ENCODE measurements around the gene P2RY6.
"Not testable (repeated sequence)": the region's sequence is repeated elsewhere in the genome, so short reads cannot be mapped to it uniquely, and the experiment has no call there.

The P2RY6 gene

DNA sequence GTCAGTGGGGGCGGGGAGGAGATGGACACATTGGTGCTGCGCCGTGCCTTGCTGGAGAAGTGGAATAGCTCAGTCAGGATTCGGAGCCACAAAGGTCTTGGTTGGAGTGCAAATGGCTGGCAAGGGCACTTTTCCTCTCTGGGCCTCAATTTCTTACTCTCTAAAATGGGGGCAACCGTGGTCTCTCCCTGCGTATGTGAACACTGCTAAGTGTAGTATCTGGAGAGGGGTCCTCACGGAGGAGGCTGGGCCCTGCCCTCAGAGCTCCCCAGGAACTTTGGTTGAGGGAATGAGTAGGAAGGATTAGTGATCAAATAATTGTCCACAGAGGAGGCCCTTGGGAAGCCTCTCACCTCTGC lies 521 bp downstream of the P2RY6 start:
- H3K9me2 ChIP-seq (replicated peaks; ENCODE audit: low read depth, low read length): no peaks in the 10 kb centered on the region
- H3K4me1 ChIP-seq (ENCODE audit: insufficient read depth, low read length, poor library complexity, severe bottlenecking): peaks cover 5% of the 10 kb centered on the region
- no peaks in the 10 kb centered on the region for H3K36me3 ChIP-seq (ENCODE audit: insufficient read depth, low read length)
- no peak overlapping the region for H3K4me3 ChIP-seq (ENCODE audit: low read length, poor library complexity, severe bottlenecking)
- H3K4me2 ChIP-seq (ENCODE audit: low read depth, low read length, poor library complexity, severe bottlenecking): no peak overlapping the region
- no peak overlapping the region for H2AFZ ChIP-seq (ENCODE audit: low read length)
- H3K27me3 ChIP-seq (ENCODE audit: insufficient read depth, low read length, poor library complexity, severe bottlenecking): no peaks in the 10 kb centered on the region
- TF ChIP-seq EZH2phosphoT487 (IDR thresholded peaks at IDR 0.05; ENCODE audit: borderline replicate concordance): no peak
- TF ChIP-seq, protein P1, sequence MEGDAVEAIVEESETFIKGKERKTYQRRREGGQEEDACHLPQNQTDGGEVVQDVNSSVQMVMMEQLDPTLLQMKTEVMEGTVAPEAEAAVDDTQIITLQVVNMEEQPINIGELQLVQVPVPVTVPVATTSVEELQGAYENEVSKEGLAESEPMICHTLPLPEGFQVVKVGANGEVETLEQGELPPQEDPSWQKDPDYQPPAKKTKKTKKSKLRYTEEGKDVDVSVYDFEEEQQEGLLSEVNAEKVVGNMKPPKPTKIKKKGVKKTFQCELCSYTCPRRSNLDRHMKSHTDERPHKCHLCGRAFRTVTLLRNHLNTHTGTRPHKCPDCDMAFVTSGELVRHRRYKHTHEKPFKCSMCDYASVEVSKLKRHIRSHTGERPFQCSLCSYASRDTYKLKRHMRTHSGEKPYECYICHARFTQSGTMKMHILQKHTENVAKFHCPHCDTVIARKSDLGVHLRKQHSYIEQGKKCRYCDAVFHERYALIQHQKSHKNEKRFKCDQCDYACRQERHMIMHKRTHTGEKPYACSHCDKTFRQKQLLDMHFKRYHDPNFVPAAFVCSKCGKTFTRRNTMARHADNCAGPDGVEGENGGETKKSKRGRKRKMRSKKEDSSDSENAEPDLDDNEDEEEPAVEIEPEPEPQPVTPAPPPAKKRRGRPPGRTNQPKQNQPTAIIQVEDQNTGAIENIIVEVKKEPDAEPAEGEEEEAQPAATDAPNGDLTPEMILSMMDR (conservative IDR thresholded peaks at IDR 0.05; ENCODE audit: low read length): no peak
- no peaks in the 10 kb centered on the region for H3K9me3 ChIP-seq (ENCODE audit: insufficient read depth, low read depth, low read length)
- no peaks in the 10 kb centered on the region for H3K79me2 ChIP-seq (ENCODE audit: insufficient read depth, low read length)
- H3K9ac ChIP-seq (ENCODE audit: low read depth, low read length, poor library complexity, severe bottlenecking): no peak overlapping the region
- no peaks in the 10 kb centered on the region for H4K20me1 ChIP-seq (ENCODE audit: insufficient read depth, low read length, poor library complexity, severe bottlenecking)
- H3F3A ChIP-seq (ENCODE audit: low read depth): no peaks in the 10 kb centered on the region

DNA sequence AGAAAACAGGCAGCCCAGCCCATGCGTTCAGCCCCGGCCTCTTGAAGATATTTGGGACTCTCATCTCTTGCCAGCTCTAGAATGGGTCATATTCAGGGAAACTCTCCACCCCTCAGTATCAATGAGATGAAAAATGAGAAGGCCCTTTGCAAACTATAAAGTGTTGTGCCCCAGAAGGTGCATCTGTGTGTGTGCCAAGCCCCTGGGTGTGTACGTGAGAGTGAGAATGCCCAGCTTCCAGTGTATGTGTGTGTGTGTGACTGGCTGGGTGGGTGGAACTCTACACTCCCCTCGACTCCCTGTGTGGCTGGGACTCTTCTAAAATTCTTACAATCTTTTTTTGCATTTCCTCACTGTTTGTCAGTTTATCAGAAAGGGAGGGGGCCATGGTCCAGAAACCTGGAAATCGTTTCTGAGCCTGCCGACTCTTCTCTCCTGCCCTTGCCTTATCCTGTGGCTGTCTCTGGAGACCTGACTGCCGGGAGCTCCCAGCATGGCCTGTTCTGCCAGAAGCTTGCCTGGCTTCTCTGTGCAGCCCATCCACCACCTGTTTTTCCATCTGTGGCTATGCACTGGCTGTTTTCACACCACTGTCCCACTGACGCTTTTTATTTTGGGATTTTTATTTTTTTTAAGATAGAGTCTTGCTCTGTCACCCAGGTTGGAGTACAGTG lies 1.2 kb downstream of the P2RY6 start:
- H3K9ac ChIP-seq (ENCODE audit: low read depth, low read length, poor library complexity, severe bottlenecking): no peak overlapping the region
- no peaks in the 10 kb centered on the region for H3K9me2 ChIP-seq (replicated peaks; ENCODE audit: low read depth, low read length)
- TF ChIP-seq, protein P1 (conservative IDR thresholded peaks at IDR 0.05; ENCODE audit: low read length): no peak
- TF ChIP-seq EZH2phosphoT487 (IDR thresholded peaks at IDR 0.05; ENCODE audit: borderline replicate concordance): no peak
- H3K36me3 ChIP-seq (ENCODE audit: insufficient read depth, low read length): no peaks in the 10 kb centered on the region
- no peak overlapping the region for H3K4me2 ChIP-seq (ENCODE audit: low read depth, low read length, poor library complexity, severe bottlenecking)
- no peaks in the 10 kb centered on the region for H3K9me3 ChIP-seq (ENCODE audit: insufficient read depth, low read depth, low read length)
- H3K4me1 ChIP-seq (ENCODE audit: insufficient read depth, low read length, poor library complexity, severe bottlenecking): no peaks in the 10 kb centered on the region
- no peak overlapping the region for H2AFZ ChIP-seq (ENCODE audit: low read length)
- H4K20me1 ChIP-seq (ENCODE audit: insufficient read depth, low read length, poor library complexity, severe bottlenecking): no peaks in the 10 kb centered on the region
- no peaks in the 10 kb centered on the region for H3K79me2 ChIP-seq (ENCODE audit: insufficient read depth, low read length)
- no peaks in the 10 kb centered on the region for H3K27me3 ChIP-seq (ENCODE audit: insufficient read depth, low read length, poor library complexity, severe bottlenecking)
- no peak overlapping the region for H3K4me3 ChIP-seq (ENCODE audit: low read length, poor library complexity, severe bottlenecking)
- no peaks in the 10 kb centered on the region for H3F3A ChIP-seq (ENCODE audit: low read depth)

DNA sequence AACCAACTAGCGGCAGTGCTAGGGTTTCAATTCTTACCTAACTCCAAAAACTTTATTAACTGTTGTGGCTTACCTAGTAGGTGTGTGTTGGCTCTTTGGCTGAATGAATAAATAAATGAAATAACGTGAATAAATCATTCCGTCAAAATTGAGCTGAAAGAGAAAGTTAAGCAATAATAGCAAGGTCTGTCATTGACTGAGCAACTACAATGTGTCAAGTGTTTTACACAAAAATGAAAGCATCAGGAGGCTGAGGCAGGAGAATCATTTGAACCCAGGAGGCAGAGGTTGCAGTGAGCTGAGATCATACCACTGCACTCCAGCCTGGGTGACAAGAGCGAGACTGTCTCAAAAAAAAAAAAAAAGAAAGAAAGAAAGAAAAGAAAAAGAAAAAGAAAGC lies 2.1 kb downstream of the P2RY6 start:
- not testable (repeated sequence) for H3K79me2 ChIP-seq (ENCODE audit: insufficient read depth, low read length); H3K4me1 ChIP-seq (ENCODE audit: insufficient read depth, low read length, poor library complexity, severe bottlenecking)

DNA sequence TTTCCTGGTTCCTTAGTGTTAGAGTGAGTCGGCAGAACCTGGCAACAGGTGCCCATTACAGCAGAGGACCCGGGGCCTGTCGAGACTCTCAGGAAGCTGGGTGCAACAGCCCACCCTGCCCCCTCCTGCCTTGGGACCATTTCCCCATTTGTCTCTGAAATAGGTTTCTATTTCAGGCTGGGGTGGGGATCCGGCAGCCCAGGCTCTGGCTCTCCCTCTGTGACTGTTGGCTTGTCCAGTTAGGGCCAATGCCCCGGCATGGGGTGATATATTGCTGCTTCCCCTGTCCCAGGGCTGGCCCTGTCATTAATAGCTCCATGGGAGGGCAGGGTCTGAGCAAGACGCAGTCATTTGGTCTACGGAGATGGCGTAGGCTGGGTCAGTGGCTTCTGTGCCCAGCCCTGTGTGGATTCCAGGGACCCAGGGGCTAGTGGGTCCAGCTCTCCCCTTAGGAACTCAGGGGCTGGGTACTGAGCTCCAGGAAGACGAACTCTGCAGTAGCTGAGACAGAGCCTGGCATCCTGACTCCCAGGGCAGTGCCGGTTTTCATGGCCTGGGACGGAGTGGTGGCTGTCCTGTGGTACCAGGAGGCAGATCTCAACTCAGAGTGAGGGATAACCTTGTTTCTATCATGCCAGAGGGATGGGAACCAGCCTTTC lies 2.7 kb downstream of the P2RY6 start:
- Histone ChIP-seq H3K9me3 (ENCODE audit: insufficient read depth, low read depth, low read length) (no peaks in the 10 kb centered on the region), H3K27me3 (ENCODE audit: insufficient read depth, low read length, poor library complexity, severe bottlenecking) (no peaks in the 10 kb centered on the region), H3F3A (ENCODE audit: low read depth) (no peaks in the 10 kb centered on the region), H3K4me2 (ENCODE audit: low read depth, low read length, poor library complexity, severe bottlenecking) (no peak overlapping the region), H3K9ac (ENCODE audit: low read depth, low read length, poor library complexity, severe bottlenecking) (no peak overlapping the region), H3K79me2 (ENCODE audit: insufficient read depth, low read length) (no peaks in the 10 kb centered on the region), H3K9me2 (replicated peaks; ENCODE audit: low read depth, low read length) (no peaks in the 10 kb centered on the region), H2AFZ (ENCODE audit: low read length) (no peak overlapping the region), H4K20me1 (ENCODE audit: insufficient read depth, low read length, poor library complexity, severe bottlenecking) (no peaks in the 10 kb centered on the region), H3K4me3 (ENCODE audit: low read length, poor library complexity, severe bottlenecking) (no peak overlapping the region), H3K36me3 (ENCODE audit: insufficient read depth, low read length) (no peaks in the 10 kb centered on the region), H3K4me1 (ENCODE audit: insufficient read depth, low read length, poor library complexity, severe bottlenecking) (no peaks in the 10 kb centered on the region)
- no peak for TF ChIP-seq EZH2phosphoT487 (IDR thresholded peaks at IDR 0.05; ENCODE audit: borderline replicate concordance)
- TF ChIP-seq, protein P1 (conservative IDR thresholded peaks at IDR 0.05; ENCODE audit: low read length): no peak

More for the DNA sequence above, 2.1 kb downstream of the P2RY6 start:
- not testable (repeated sequence) for H3K4me2 ChIP-seq (ENCODE audit: low read depth, low read length, poor library complexity, severe bottlenecking); H3F3A ChIP-seq (ENCODE audit: low read depth); H3K4me3 ChIP-seq (ENCODE audit: low read length, poor library complexity, severe bottlenecking); H3K9me2 ChIP-seq (replicated peaks; ENCODE audit: low read depth, low read length); H3K9ac ChIP-seq (ENCODE audit: low read depth, low read length, poor library complexity, severe bottlenecking); H3K9me3 ChIP-seq (ENCODE audit: insufficient read depth, low read depth, low read length); H3K27me3 ChIP-seq (ENCODE audit: insufficient read depth, low read length, poor library complexity, severe bottlenecking); H4K20me1 ChIP-seq (ENCODE audit: insufficient read depth, low read length, poor library complexity, severe bottlenecking); H3K36me3 ChIP-seq (ENCODE audit: insufficient read depth, low read length); H2AFZ ChIP-seq (ENCODE audit: low read length)
